K562 (cell line): Measurements from ENCODE around the gene RREB1. TPM values are rescaled to one million over a fixed set of nuclear protein-coding genes. Genes with fewer than 3 reads are reported as not detected.

Experiments used
- ARNT ChIP-seq, 2 experiments: fragments of 450-650 bp; IDR thresholded peaks; 2 replicates each; pipeline ENCODE4 v1.6.1; 2016; ENCODE audit warnings: mild to moderate bottlenecking in 1 of 2
- ATF3 ChIP-seq, 2 experiments: fragments of 450-650 bp in 1 of 2; sonication (generic) in 1 of 2; formaldehyde crosslinking in 1 of 2; IDR thresholded peaks in 1 of 2; conservative IDR thresholded peaks in 1 of 2; 2 replicates each; pipeline versions ENCODE4 v1.6.1 to v1.8.1; 2016 to 2023; ENCODE audit warnings: mild to moderate bottlenecking in 2 of 2, moderate library complexity in 2 of 2, inconsistent platforms in 1 of 2, missing genetic modification reagents in 1 of 2
- BRD9 ChIP-seq: fragments of 450-650 bp; IDR thresholded peaks from 2 replicates; pipeline ENCODE4 v1.6.1; 2018; ENCODE audit warnings: low read depth; ENCODE audit not compliant: partially characterized antibody
- CBFA2T2 ChIP-seq: fragments of 450-650 bp; conservative IDR thresholded peaks from 2 replicates; pipeline ENCODE4 v1.6.1; 2017; ENCODE audit warnings: mild to moderate bottlenecking
- CTBP1 ChIP-seq: fragments of 450-650 bp; IDR thresholded peaks from 2 replicates; pipeline ENCODE4 v1.6.1; 2016; ENCODE audit warnings: borderline replicate concordance
- CUX1 ChIP-seq: fragments of 200-800 bp; sonication (Bioruptor generic); IDR thresholded peaks from 2 replicates; pipeline ENCODE4 v1.6.1; 2016; ENCODE audit warnings: missing genetic modification characterization, missing compliant biosample characterization
- DACH1 ChIP-seq: fragments of 450-650 bp; IDR thresholded peaks from 2 replicates; pipeline ENCODE4 v1.6.1; 2018; ENCODE audit not compliant: partially characterized antibody
- ETV5 ChIP-seq: sonication (generic); formaldehyde crosslinking; IDR thresholded peaks from 2 replicates; pipeline ENCODE4 v1.4.0; 2020; ENCODE audit warnings: low read depth, mild to moderate bottlenecking, missing genetic modification reagents
- HDAC2 ChIP-seq: fragments of 450-650 bp; IDR thresholded peaks from 2 replicates; pipeline ENCODE4 v1.6.1; 2016; ENCODE audit warnings: mild to moderate bottlenecking
- HES1 ChIP-seq: fragments of 450-650 bp; IDR thresholded peaks from 2 replicates; pipeline ENCODE4 v1.6.1; 2016; ENCODE audit warnings: low read depth, mild to moderate bottlenecking, moderate library complexity
- KLF1 ChIP-seq: fragments of 450-650 bp; IDR thresholded peaks from 2 replicates; pipeline ENCODE4 v1.6.1; 2016; ENCODE audit warnings: missing genetic modification characterization, missing compliant biosample characterization
- MAFF ChIP-seq: IDR thresholded peaks from 2 replicates; pipeline ENCODE4 v1.6.1; 2012; ENCODE audit warnings: low read length, improper control_type of control experiment
- MAFG ChIP-seq: fragments of 450-650 bp; conservative IDR thresholded peaks from 2 replicates; pipeline ENCODE4 v1.6.1; 2016; ENCODE audit warnings: missing genetic modification characterization, missing compliant biosample characterization
- PATZ1 ChIP-seq: fragments of 250-450 bp; sonication (Bioruptor Pico); IDR thresholded peaks from 2 replicates; pipeline ENCODE4 v1.5.0; 2020; ENCODE audit warnings: mild to moderate bottlenecking, borderline replicate concordance
- PHB2 ChIP-seq: fragments of 450-650 bp; IDR thresholded peaks from 2 replicates; pipeline ENCODE4 v1.6.1; 2017; ENCODE audit warnings: low read depth
- POLR2AphosphoS5 ChIP-seq: IDR thresholded peaks from 2 replicates; pipeline ENCODE4 v1.6.1; 2011; ENCODE audit warnings: mild to moderate bottlenecking, low read depth, low read length, moderate library complexity; ENCODE audit not compliant: control insufficient read depth, insufficient read depth
- TBP ChIP-seq: optimal IDR thresholded peaks from 2 replicates; pipeline ENCODE3; 2011; ENCODE audit warnings: low read depth, low read length, improper control_type of control experiment
- USF1 ChIP-seq: sonication (generic); formaldehyde crosslinking; IDR thresholded peaks from 2 replicates; pipeline ENCODE4 v1.9.0; 2022; ENCODE audit warnings: mild to moderate bottlenecking, missing genetic modification reagents
- ZC3H4 ChIP-seq: sonication (generic); formaldehyde crosslinking; IDR thresholded peaks from 2 replicates; pipeline ENCODE4 v1.9.0; 2021; ENCODE audit warnings: missing genetic modification reagents, borderline replicate concordance
- ZNF583 ChIP-seq: fragments of 250-450 bp; sonication (Bioruptor Pico); IDR thresholded peaks from 2 replicates; pipeline ENCODE4 v1.4.0; 2020
- polyA plus RNA-seq, 8 experiments: library from polyadenylated mRNA; depleted of rRNA in 4 of 8; stranded (reverse) in 5 of 8; unstranded in 3 of 8; fragments of >200 nt; fragmentation: Nextera tagmentation in 2 of 8; fragmentation: Illumina TruSeq in 1 of 8; extraction: Ambion mirVana in 2 of 8; extraction: Trizol in 1 of 8; gene quantifications; 2 replicates each; pipeline versions ENCODE4 v1.2.1 to v1.2.3, GENCODE V29; 2011 to 2014; ENCODE audit warnings: inconsistent platforms in 1 of 8, missing spikeins in 1 of 8
- total RNA-seq, 7 experiments: library from RNA; depleted of rRNA in 6 of 7; stranded (reverse); fragments of >200 nt in 6 of 7; fragmentation: Illumina TruSeq in 2 of 7; extraction: Trizol in 2 of 7; gene quantifications; 2 replicates each; pipeline versions ENCODE4 v1.2.1 to v1.2.3, GENCODE V29; 2011 to 2021; ENCODE audit warnings: low replicate concordance in 1 of 7

The RREB1 gene
- total and polyA plus RNA-seq, 9 of the 15 experiments (the other 6 are each of a cell fraction or from before 2014, with no cell fraction given), result 3.3 to 64.2 (median 19.3) TPM

GRCh38 chr6:7135755-7136154 is 28.0 kb downstream of the RREB1 start (continued):
- TF ChIP-seq PATZ1 (no peak), CBFA2T2 (peak; percentile 34; the same call in 1 of the 2 replicates), CUX1 (CRISPR knock-in tag) (no peak), DACH1 (peak; percentile 56), BRD9 (no peak), KLF1 (tag) (no peak), ARNT (IDR thresholded peaks at IDR 0.05) (0 out of 4 replicates have a peak, but pooled peaks of 1 of the 2 experiments have one; percentile 47), HDAC2 (peak; percentile 58; the same call in 1 of the 2 replicates), PHB2 (no peak), ATF3 (IDR thresholded peaks at IDR 0.05) (peak; percentile 33; the same call in 1 of the 2 replicates), ATF3 (CRISPR knock-in tag; conservative IDR thresholded peaks at IDR 0.05) (no peak), ETV5 (CRISPR knock-in tag) (no peak), CTBP1 (no peak), HES1 (no peak), USF1 (peak; percentile 64; the same call in 1 of the 2 replicates), ZC3H4 (CRISPR knock-in tag) (no peak), MAFF (no peak), POLR2AphosphoS5 (0 out of 2 replicates have a peak, but pooled peaks have one; percentile 20), ZNF583 (CRISPR knock-in tag) (no peak), TBP (peak; percentile 18), MAFG (tag) (peak; percentile 35; the same call in 1 of the 2 replicates)
